Hepatocyte (in vitro differentiated cells): ENCODE results near the gene POU3F3. TPM values are rescaled to one million over a fixed set of nuclear protein-coding genes. Genes with fewer than 3 reads are reported as not detected.

Experiments used
- DNase-seq: peaks from one replicate; pipeline ENCODE4 v3.0.0-alpha.2; 2016; ENCODE audit warnings: low spot score
- H2AFZ ChIP-seq: fragments of 200-600 bp; sonication (generic); 2 replicates; pipeline ENCODE4 v1.6.0; 2016; ENCODE audit warnings: antibody characterized with exemption, mild to moderate bottlenecking
- H3K27ac ChIP-seq: fragments of 200-600 bp; sonication (generic); 2 replicates; pipeline ENCODE4 v1.5.1; 2016; ENCODE audit warnings: mild to moderate bottlenecking
- H3K27me3 ChIP-seq: fragments of 200-600 bp; sonication (generic); 2 replicates; pipeline ENCODE4 v1.6.1; 2016
- H3K36me3 ChIP-seq: fragments of 200-600 bp; sonication (generic); replicated peaks from 2 replicates; pipeline ENCODE4 v1.5.1; 2016; ENCODE audit warnings: low read depth; ENCODE audit not compliant: insufficient read depth
- H3K4me1 ChIP-seq: fragments of 200-600 bp; sonication (generic); 2 replicates; pipeline ENCODE4 v1.5.1; 2016; ENCODE audit warnings: mild to moderate bottlenecking, moderate library complexity; ENCODE audit not compliant: insufficient read depth
- H3K4me2 ChIP-seq: fragments of 200-600 bp; sonication (generic); 2 replicates; pipeline ENCODE4 v1.6.0; 2016
- H3K4me3 ChIP-seq: fragments of 200-600 bp; sonication (generic); 2 replicates; pipeline ENCODE4 v1.5.1; 2016; ENCODE audit warnings: mild to moderate bottlenecking
- H3K79me2 ChIP-seq: fragments of 200-600 bp; sonication (generic); 2 replicates; pipeline ENCODE4 v1.6.0; 2017; ENCODE audit warnings: mild to moderate bottlenecking
- H3K9me2 ChIP-seq: fragments of 200-600 bp; sonication (generic); replicated peaks from 2 replicates; pipeline ENCODE4 v1.6.0; 2017; ENCODE audit warnings: mild to moderate bottlenecking; ENCODE audit not compliant: insufficient read depth
- H3K9me3 ChIP-seq: fragments of 200-600 bp; sonication (generic); 2 replicates; pipeline ENCODE4 v1.5.1; 2016; ENCODE audit warnings: low read depth, mild to moderate bottlenecking
- H4K20me1 ChIP-seq: fragments of 200-600 bp; sonication (generic); 2 replicates; pipeline ENCODE4 v1.6.0; 2016; ENCODE audit warnings: mild to moderate bottlenecking; ENCODE audit not compliant: insufficient read depth, poor library complexity, severe bottlenecking
- EZH2 ChIP-seq: fragments of 200-600 bp; sonication (generic); IDR thresholded peaks from 2 replicates; pipeline ENCODE4 v1.6.1; 2016; ENCODE audit warnings: antibody characterized with exemption, mild to moderate bottlenecking, borderline replicate concordance
- EZH2phosphoT487 ChIP-seq: fragments of 200-600 bp; sonication (generic); IDR thresholded peaks from one replicate; pipeline ENCODE4 v1.6.1; 2018; ENCODE audit warnings: antibody characterized with exemption, mild to moderate bottlenecking, low read depth, moderate library complexity; ENCODE audit not compliant: unreplicated experiment, severe bottlenecking
- WGBS: methylation state at CpG from one replicate; pipeline ENCODE4 v1.1.6; 2016; ENCODE audit warnings: low lambda C conversion rate; ENCODE audit errors: missing lambda C conversion rate; 5-methylcytosine and 5-hydroxymethylcytosine counted together
- polyA plus RNA-seq: library from polyadenylated mRNA; unstranded; fragments of >200 nt; fragmentation: Nextera tagmentation; extraction: Ambion mirVana; gene quantifications from 2 replicates; pipeline ENCODE4 v1.2.1, GENCODE V29; 2016
- total RNA-seq: library from RNA; depleted of rRNA; stranded (reverse); fragments of >200 nt; gene quantifications from 2 replicates; pipeline ENCODE4 v1.2.3, GENCODE V29; 2014
- TF ChIP-seq, protein P1 (sequence below): fragments of 200-600 bp; sonication (generic); IDR thresholded peaks from 2 replicates; pipeline ENCODE4 v1.5.1; 2016; ENCODE audit warnings: antibody characterized with exemption, mild to moderate bottlenecking; ENCODE audit not compliant: poor library complexity

The POU3F3 gene
- total RNA-seq (not detected in 2 replicates), polyA plus RNA-seq (not detected in 2 replicates)

DNA sequence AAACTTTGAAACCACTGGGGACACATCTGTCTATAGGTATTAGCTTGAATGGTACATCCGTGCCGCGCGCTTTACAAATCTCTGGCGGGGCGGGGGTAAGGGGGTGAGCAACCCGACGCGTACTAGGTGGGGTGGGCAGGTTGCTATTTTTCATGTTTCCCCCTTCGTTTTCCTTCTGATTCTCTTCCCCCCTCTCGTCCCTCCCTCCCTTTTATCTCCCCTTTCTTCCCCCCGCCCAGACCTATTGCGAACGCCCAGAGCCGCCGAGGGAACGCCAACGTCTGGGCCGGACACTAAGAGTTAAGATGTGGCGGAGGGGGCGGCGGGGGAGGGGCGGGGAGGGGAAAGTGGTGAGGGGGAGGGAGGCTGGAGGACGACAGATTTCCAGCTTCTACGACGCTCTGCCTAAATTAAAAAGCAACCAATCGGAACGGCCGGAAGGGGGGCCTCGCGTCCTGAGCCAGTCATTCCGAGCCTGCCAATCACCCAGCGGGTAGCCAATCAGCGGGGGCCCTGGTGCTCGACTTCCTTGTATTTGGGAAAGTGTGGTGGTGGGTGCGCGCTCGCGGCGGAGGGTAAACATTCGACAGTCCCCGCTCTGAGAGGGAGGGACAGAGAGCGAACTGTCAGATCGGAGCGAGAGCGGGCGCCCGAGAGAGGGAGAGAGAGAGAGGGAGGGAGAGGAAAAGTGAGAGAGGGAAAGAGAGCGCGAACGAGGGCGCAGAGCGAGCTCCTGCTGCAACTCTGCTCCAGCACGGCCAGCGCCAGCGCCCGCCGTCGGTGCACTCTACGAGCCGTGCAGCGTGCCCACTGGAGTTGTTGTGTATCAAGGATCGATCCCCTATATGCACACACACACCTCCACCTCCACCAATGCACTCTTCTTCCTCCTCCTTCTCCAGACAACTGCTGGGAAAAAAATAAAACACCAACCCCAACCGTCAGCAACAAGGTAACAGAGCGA is at the start of gene POU3F3:
Gene POU3F3, plus strand, starts transcription at position 582 of the 964 bp plus-strand sequence. CDS start 1,396 bp downstream, outside the sequence.
- Histone ChIP-seq H3K36me3 (no peaks in the 10 kb centered on the region), H4K20me1 (no peaks in the 10 kb centered on the region), H3K9me2 (no peaks in the 10 kb centered on the region), H3K4me1 (peaks cover 16% of the 10 kb centered on the region), H3K9me3 (no peaks in the 10 kb centered on the region), H3K27ac (no peak within 1 kb of the TSS), H3K4me2 (peak within 1 kb of the TSS; percentile 82), H3K4me3 (no peak within 1 kb of the TSS), H3K27me3 (peaks cover 82% of the 10 kb centered on the region), H3K79me2 (no peaks in the 10 kb centered on the region), H2AFZ (peak within 1 kb of the TSS; percentile 49)
- TF ChIP-seq EZH2 (no peak), EZH2phosphoT487 (no peak)
- TF ChIP-seq, protein P1, sequence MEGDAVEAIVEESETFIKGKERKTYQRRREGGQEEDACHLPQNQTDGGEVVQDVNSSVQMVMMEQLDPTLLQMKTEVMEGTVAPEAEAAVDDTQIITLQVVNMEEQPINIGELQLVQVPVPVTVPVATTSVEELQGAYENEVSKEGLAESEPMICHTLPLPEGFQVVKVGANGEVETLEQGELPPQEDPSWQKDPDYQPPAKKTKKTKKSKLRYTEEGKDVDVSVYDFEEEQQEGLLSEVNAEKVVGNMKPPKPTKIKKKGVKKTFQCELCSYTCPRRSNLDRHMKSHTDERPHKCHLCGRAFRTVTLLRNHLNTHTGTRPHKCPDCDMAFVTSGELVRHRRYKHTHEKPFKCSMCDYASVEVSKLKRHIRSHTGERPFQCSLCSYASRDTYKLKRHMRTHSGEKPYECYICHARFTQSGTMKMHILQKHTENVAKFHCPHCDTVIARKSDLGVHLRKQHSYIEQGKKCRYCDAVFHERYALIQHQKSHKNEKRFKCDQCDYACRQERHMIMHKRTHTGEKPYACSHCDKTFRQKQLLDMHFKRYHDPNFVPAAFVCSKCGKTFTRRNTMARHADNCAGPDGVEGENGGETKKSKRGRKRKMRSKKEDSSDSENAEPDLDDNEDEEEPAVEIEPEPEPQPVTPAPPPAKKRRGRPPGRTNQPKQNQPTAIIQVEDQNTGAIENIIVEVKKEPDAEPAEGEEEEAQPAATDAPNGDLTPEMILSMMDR, result no peak
- WGBS, result under 1% methylated on average over 37 of the region's 65 CpGs
- DNase-seq, result peak; percentile 73

DNA sequence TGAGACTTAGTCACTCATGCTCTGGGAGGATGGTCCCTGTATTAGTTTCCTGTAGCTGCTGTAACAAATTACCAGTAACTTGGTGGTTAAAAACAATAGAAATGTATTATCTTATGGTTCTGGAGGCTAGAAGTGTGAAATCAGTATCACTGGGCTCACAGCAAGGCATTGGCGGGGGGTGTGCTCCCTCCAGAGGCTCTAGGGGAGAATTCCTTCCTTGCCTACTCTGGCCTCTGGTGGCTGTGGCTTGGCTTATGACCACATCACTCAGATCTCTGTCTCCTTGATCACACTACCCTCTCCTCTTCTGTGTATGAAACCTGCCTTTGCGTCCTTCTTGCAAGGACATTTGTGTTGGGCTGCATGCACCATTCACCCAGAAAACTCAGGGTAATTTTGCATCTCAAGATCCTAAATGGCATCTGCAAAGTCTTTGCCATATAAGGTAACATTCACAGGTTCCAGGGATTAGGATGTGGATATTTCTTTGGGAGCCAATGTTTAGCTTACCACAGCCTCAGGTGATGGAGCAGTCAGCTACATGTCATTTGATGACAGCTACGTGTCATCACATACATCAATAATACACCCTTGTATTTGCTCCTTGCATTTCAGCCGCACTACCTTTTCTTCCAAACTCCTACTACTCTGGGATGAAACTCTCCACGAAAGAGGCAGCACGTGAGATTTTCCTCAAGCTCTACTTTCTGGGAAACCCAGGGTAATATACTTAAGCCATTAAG is 49.6 kb upstream of the POU3F3 start:
- Histone ChIP-seq H4K20me1 (no peaks in the 10 kb centered on the region), H3K4me1 (no peaks in the 10 kb centered on the region), H3K9me3 (no peaks in the 10 kb centered on the region), H3K36me3 (no peaks in the 10 kb centered on the region), H3K4me2 (no peak overlapping the region), H2AFZ (no peak overlapping the region), H3K9me2 (no peaks in the 10 kb centered on the region), H3K79me2 (no peaks in the 10 kb centered on the region), H3K27me3 (no peaks in the 10 kb centered on the region), H3K4me3 (no peak overlapping the region), H3K27ac (no peak overlapping the region)
- TF ChIP-seq EZH2phosphoT487 (no peak), EZH2 (no peak)
- TF ChIP-seq, protein P1, result no peak
- no peak for DNase-seq
- WGBS, result 77% methylated on average over 6 of the region's 6 CpGs

DNA sequence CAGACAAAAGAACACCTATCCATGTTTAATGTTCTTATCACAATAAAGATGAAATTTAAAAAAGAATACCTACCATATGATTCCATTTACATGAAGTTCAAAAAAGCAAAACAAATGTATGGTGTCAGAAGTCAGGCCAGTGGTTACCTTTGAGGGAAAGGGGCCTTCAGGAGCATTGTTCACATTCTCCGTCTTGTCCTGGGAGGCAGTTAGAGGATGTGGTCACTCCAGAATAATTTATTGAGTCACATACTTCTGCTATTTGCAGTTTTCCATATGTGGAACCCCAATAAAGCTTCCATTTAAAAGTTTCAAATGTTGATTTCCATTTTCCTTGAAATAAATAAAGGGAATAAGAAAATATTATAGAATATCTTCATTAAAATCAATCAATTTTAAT is 41.6 kb upstream of the POU3F3 start:
- no peaks in the 10 kb centered on the region for H4K20me1 ChIP-seq
- H3K4me3 ChIP-seq, result no peak overlapping the region
- no peaks in the 10 kb centered on the region for H3K36me3 ChIP-seq
- TF ChIP-seq, protein P1, result no peak
- TF ChIP-seq EZH2, result no peak
- TF ChIP-seq EZH2phosphoT487, result no peak
- no peak overlapping the region for H3K27ac ChIP-seq
- WGBS, result 79% methylated on average over 1 of the region's 1 CpG
- no peaks in the 10 kb centered on the region for H3K9me2 ChIP-seq
- no peaks in the 10 kb centered on the region for H3K4me1 ChIP-seq
- no peak for DNase-seq
- no peaks in the 10 kb centered on the region for H3K9me3 ChIP-seq
- H2AFZ ChIP-seq, result no peak overlapping the region
- H3K27me3 ChIP-seq, result no peaks in the 10 kb centered on the region
- H3K79me2 ChIP-seq, result no peaks in the 10 kb centered on the region
- H3K4me2 ChIP-seq, result no peak overlapping the region
